Stromal cell of bone marrow (primary cell): ENCODE results near the gene ATOSB.

ENCODE experiments used
- DNase-seq: peaks from one replicate; pipeline ENCODE4 v3.0.0-alpha.2; 2012; ENCODE audit warnings: low read depth

ATOSB gene

GRCh38 chr9:35112257-35113020, 3.2 kb downstream of the ATOSB start:
- DNase-seq: peak; percentile 89

GRCh38 chr9:35111001-35111933, 4.4 kb downstream of the ATOSB start:
- peak; percentile 99 for DNase-seq

- no peak for DNase-seq
Measured at GRCh38 chr9:35110327-35110761, 5.3 kb downstream of the ATOSB start.

GRCh38 chr9:35108946-35109575, 6.6 kb downstream of the ATOSB start:
- DNase-seq: no peak

GRCh38 chr9:35108461-35108860, 7.2 kb downstream of the ATOSB start:
- no peak for DNase-seq

- DNase-seq: no peak
Measured at GRCh38 chr9:35107297-35108290, 8.1 kb downstream of the ATOSB start.

GRCh38 chr9:35106343-35106730, 9.3 kb downstream of the ATOSB start:
- no peak for DNase-seq

GRCh38 chr9:35105571-35106342, 9.9 kb downstream of the ATOSB start:
- DNase-seq: no peak

- no peak for DNase-seq
Measured at GRCh38 chr9:35105126-35105525, 10.5 kb downstream of the ATOSB start.

GRCh38 chr9:35104586-35104985, 11.1 kb downstream of the ATOSB start:
- no peak for DNase-seq

- DNase-seq: no peak
Measured at GRCh38 chr9:35103660-35104191, 11.9 kb downstream of the ATOSB start.

GRCh38 chr9:35102769-35103659, 12.6 kb downstream of the ATOSB start, which contains the start of gene STOML2:
Gene STOML2 (minus strand): TSS chr9:35103131. CDS start chr9:35103094, 37 bp downstream.
- DNase-seq: peak; percentile 96

GRCh38 chr9:35102465-35102768, 13.2 kb downstream of the ATOSB start:
- no peak for DNase-seq

- DNase-seq: no peak
Measured at GRCh38 chr9:35097573-35097972, 18.1 kb downstream of the ATOSB start.

GRCh38 chr9:35096035-35096849, 19.4 kb downstream of the ATOSB start, which contains the start of gene PIGO:
Gene PIGO (minus strand): TSS chr9:35096591. CDS start chr9:35095565, 1,026 bp downstream.
- DNase-seq: no peak

- no peak for DNase-seq
Measured at GRCh38 chr9:35091536-35091935, 24.1 kb downstream of the ATOSB start.

- no peak for DNase-seq
Measured at GRCh38 chr9:35089434-35089833, 26.2 kb downstream of the ATOSB start.

- no peak for DNase-seq
Measured at GRCh38 chr9:35085078-35085477, 30.6 kb downstream of the ATOSB start.
